ENCODE measurements around the gene TNK1. TPM values are rescaled to one million over a fixed set of nuclear protein-coding genes. Genes with fewer than 3 reads are reported as not detected.

The TNK1 gene
- total RNA-seq, 1 experiment from 2014 or later: 10.1 TPM

DNA sequence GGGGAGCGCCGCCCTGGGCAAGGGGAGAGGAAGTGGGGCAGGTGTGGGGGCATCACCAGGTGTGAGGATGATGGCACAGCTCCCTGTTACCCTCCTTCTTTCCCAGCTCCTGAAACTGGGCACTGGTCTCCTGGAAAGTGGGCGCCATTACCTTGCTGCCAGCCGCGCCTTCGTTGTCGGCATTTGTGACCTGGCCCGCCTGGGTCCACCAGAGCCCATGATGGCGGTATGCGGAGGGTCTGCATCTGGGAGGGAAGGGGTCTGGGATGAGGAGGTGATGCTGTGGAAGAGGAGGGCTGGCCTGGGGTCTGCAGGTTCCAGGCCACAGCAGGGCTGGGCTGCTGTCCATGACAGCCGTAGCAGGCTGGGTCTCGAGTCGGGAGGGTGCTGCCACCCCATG, 39.0 kb upstream of the TNK1 start:
- H2BK12ac ChIP-seq (ENCODE audit: insufficient read length, low read depth, low read length): no peak overlapping the region
- peaks cover 6 to 10% of the 10 kb centered on the region in 2 experiments for H3K4me1 Mint-ChIP-seq
- H2AK5ac ChIP-seq (ENCODE audit: insufficient read length, low read length): no peak overlapping the region
- no peak overlapping the region for H4K91ac ChIP-seq (ENCODE audit: insufficient read length, low read depth, low read length)
- no peaks in the 10 kb centered on the region; the same call in 1 of the 2 replicates for H3K27me3 Mint-ChIP-seq (ENCODE audit: low read depth)
- no peak overlapping the region for H3K23ac ChIP-seq (ENCODE audit: insufficient read length, low read depth, low read length)
- TF ChIP-seq, protein P1, sequence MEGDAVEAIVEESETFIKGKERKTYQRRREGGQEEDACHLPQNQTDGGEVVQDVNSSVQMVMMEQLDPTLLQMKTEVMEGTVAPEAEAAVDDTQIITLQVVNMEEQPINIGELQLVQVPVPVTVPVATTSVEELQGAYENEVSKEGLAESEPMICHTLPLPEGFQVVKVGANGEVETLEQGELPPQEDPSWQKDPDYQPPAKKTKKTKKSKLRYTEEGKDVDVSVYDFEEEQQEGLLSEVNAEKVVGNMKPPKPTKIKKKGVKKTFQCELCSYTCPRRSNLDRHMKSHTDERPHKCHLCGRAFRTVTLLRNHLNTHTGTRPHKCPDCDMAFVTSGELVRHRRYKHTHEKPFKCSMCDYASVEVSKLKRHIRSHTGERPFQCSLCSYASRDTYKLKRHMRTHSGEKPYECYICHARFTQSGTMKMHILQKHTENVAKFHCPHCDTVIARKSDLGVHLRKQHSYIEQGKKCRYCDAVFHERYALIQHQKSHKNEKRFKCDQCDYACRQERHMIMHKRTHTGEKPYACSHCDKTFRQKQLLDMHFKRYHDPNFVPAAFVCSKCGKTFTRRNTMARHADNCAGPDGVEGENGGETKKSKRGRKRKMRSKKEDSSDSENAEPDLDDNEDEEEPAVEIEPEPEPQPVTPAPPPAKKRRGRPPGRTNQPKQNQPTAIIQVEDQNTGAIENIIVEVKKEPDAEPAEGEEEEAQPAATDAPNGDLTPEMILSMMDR (conservative IDR thresholded peaks at IDR 0.05): no peak
- no peak overlapping the region for H2BK120ac ChIP-seq (ENCODE audit: low read depth, low read length, poor library complexity, severe bottlenecking)
- H2BK5ac ChIP-seq (ENCODE audit: insufficient read length, low read length): no peak overlapping the region
- H3K79me1 ChIP-seq (ENCODE audit: insufficient read depth, low read depth, low read length, poor library complexity, severe bottlenecking): no peaks in the 10 kb centered on the region
- H3K79me2 ChIP-seq (ENCODE audit: insufficient read depth, low read length): no peaks in the 10 kb centered on the region
- no peaks in the 10 kb centered on the region for H3K27me3 ChIP-seq (ENCODE audit: insufficient read depth, low read length)
- no peak overlapping the region for H3T11ph ChIP-seq (ENCODE audit: low read length)
- no peak overlapping the region for H3K56ac ChIP-seq (ENCODE audit: insufficient read length, low read depth, low read length)
- no peak overlapping the region for H3K4me2 ChIP-seq (ENCODE audit: insufficient read depth, insufficient read length, low read length)
- no peak overlapping the region for H2BK15ac ChIP-seq (ENCODE audit: low read depth, low read length)
- no CpG with 5 or more reads among the region's 13 CpGs for WGBS (ENCODE audit: extremely low coverage, insufficient read length, low lambda C conversion rate)
- H4K8ac ChIP-seq (replicated peaks; ENCODE audit: insufficient read length, low read depth, low read length): no peak overlapping the region
- H3K9me3 Mint-ChIP-seq: no peaks in the 10 kb centered on the region
- H3K14ac ChIP-seq (ENCODE audit: insufficient read depth, low read length): no peak overlapping the region
- H3K9me3 ChIP-seq (ENCODE audit: control insufficient read depth, low read depth, low read length): no peaks in the 10 kb centered on the region
- H3K23me2 ChIP-seq (ENCODE audit: insufficient read length, low read depth, low read length, poor library complexity, severe bottlenecking): no peaks in the 10 kb centered on the region
- no peak for DNase-seq
- H3K4me1 ChIP-seq (ENCODE audit: insufficient read depth, low read length): peaks cover 4% of the 10 kb centered on the region; the same call in 1 of the 2 replicates
- H3K4me3 Mint-ChIP-seq: no peak overlapping the region
- no peak overlapping the region for H4K5ac ChIP-seq (ENCODE audit: insufficient read length, low read depth, low read length)
- H3K4ac ChIP-seq (ENCODE audit: low read depth, low read length): no peak overlapping the region
- no peak overlapping the region for H3K18ac ChIP-seq (ENCODE audit: insufficient read length, low read depth, low read length)
- H2AFZ ChIP-seq (ENCODE audit: low read length): no peak overlapping the region
- H4K20me1 ChIP-seq (ENCODE audit: control insufficient read depth, insufficient read depth, insufficient read length): no peaks in the 10 kb centered on the region
- peak overlapping the region in 1 of 3 experiments; percentile 87; a peak in 1 of 7 replicates for H3K27ac Mint-ChIP-seq
- peaks cover 0 to 2% (median 0%) of the 10 kb centered on the region in 3 experiments; a peak in 2 of 7 replicates for H3K36me3 Mint-ChIP-seq (ENCODE audit: insufficient read depth in 1 of 3, low read depth in 3 of 3)
- H2BK20ac ChIP-seq (ENCODE audit: low read depth, low read length, poor library complexity, severe bottlenecking): no peak overlapping the region
- no peak overlapping the region for H3K27ac ChIP-seq (ENCODE audit: insufficient read length, low read depth, low read length)
- no peak overlapping the region for H3K9ac ChIP-seq (ENCODE audit: extremely low read depth, insufficient read length, low read length)

Data from H9 (cell line).